ENCODE results near the gene KPTN. TPM values are rescaled to one million over a fixed set of nuclear protein-coding genes. Genes with fewer than 3 reads are reported as not detected.

The KPTN gene
- total and polyA plus RNA-seq, 10 donors: 3.9 to 36.3 (median 8.7) TPM

GRCh38 chr19:47438793-47439220 is 45.2 kb downstream of the KPTN start:
- WGBS, 5 donors: 28 to 38% (median 33%) methylated on average over 3 to 5 of the region's 5 CpGs
- TF ChIP-seq POLR2AphosphoS5 (IDR thresholded peaks at IDR 0.05) (no peak), CTCF (IDR thresholded peaks at IDR 0.05 in 8 of 11, conservative IDR thresholded peaks at IDR 0.05 in 3 of 11) (no peak), POLR2A (IDR thresholded peaks at IDR 0.05) (no peak)

GRCh38 chr19:47437500-47437899 is 46.5 kb downstream of the KPTN start:
- DNase-seq: no peak
- Histone ChIP-seq H3K4me3 (no peak overlapping the region), H3K36me3 (no peaks in the 10 kb centered on the region), H3K27ac (no peak overlapping the region), H3K27me3 (replicated peaks in 1 of 7) (peaks cover 0 to 97% (median 40%) of the 10 kb centered on the region in 7 donors), H3K4me1 (peaks cover 0 to 8% (median 5%) of the 10 kb centered on the region in 6 donors), H3K9me3 (no peaks in the 10 kb centered on the region)
- intact Hi-C loops (cut with DNase I; ENCODE audit: low total_unique reads): loop anchor here (2.0 kb wide), 1 partner anchor 261 kb away; no protein-coding TSS in a partner anchor
- no peak for TF ChIP-seq CTCF (IDR thresholded peaks at IDR 0.05 in 8 of 11, conservative IDR thresholded peaks at IDR 0.05 in 3 of 11)
- TF ChIP-seq POLR2A (IDR thresholded peaks at IDR 0.05): no peak
- TF ChIP-seq POLR2AphosphoS5 (IDR thresholded peaks at IDR 0.05): no peak
- WGBS, 5 donors: 36 to 41% (median 39%) methylated on average over 12 of the region's 12 CpGs

More at GRCh38 chr19:47438793-47439220, 45.2 kb downstream of the KPTN start:
- H3K36me3 ChIP-seq: no peaks in the 10 kb centered on the region
- no peaks in the 10 kb centered on the region for H3K9me3 ChIP-seq
- H3K4me3 ChIP-seq: no peak overlapping the region
- DNase-seq: no peak
- no peak overlapping the region for H3K27ac ChIP-seq
- H3K27me3 ChIP-seq (replicated peaks in 1 of 7): peaks cover 0 to 97% (median 47%) of the 10 kb centered on the region in 7 donors
- intact Hi-C loops (cut with DNase I; ENCODE audit: low total_unique reads): no loop called here
- peaks cover 0 to 8% (median 5%) of the 10 kb centered on the region in 6 donors for H3K4me1 ChIP-seq

GRCh38 chr19:47436712-47437401 is 47.2 kb downstream of the KPTN start:
- H3K4me1 ChIP-seq: peaks cover 0 to 8% (median 5%) of the 10 kb centered on the region in 6 donors
- no peak overlapping the region for H3K4me3 ChIP-seq
- H3K27ac ChIP-seq: no peak overlapping the region
- TF ChIP-seq POLR2AphosphoS5 (IDR thresholded peaks at IDR 0.05) (peak in 1 of 3 donors; percentile 24), CTCF (IDR thresholded peaks at IDR 0.05 in 8 of 11, conservative IDR thresholded peaks at IDR 0.05 in 3 of 11) (peak; percentile 76 to 93 (median 90)), POLR2A (IDR thresholded peaks at IDR 0.05) (no peak)
- intact Hi-C loops (cut with DNase I; ENCODE audit: low total_unique reads): loop anchor here (2.0 kb wide), 1 partner anchor 262 kb away; no protein-coding TSS in a partner anchor
- WGBS, 5 donors: 37 to 41% (median 38%) methylated on average over 15 to 17 of the region's 17 CpGs
- no peaks in the 10 kb centered on the region for H3K36me3 ChIP-seq
- H3K9me3 ChIP-seq: no peaks in the 10 kb centered on the region
- DNase-seq: peak; percentile 94
- peaks cover 0 to 97% (median 43%) of the 10 kb centered on the region in 7 donors for H3K27me3 ChIP-seq (replicated peaks in 1 of 7)

- no peak for TF ChIP-seq POLR2AphosphoS5 (IDR thresholded peaks at IDR 0.05)
- no peak for TF ChIP-seq POLR2A (IDR thresholded peaks at IDR 0.05)
- TF ChIP-seq CTCF (IDR thresholded peaks at IDR 0.05 in 8 of 11, conservative IDR thresholded peaks at IDR 0.05 in 3 of 11): no peak
- DNase-seq: no peak
- 78 to 89% (median 85%) methylated on average over 6 of the region's 6 CpGs for WGBS, 5 donors
- intact Hi-C loops (cut with DNase I; ENCODE audit: low total_unique reads): loop anchor here (2.0 kb wide), 1 partner anchor 263 kb away; no protein-coding TSS in a partner anchor
- no peak overlapping the region for H3K27ac ChIP-seq
- H3K27me3 ChIP-seq (replicated peaks in 1 of 7): peaks cover 0 to 97% (median 45%) of the 10 kb centered on the region in 7 donors
- H3K4me3 ChIP-seq: no peak overlapping the region
- H3K36me3 ChIP-seq: no peaks in the 10 kb centered on the region
- peaks cover 0 to 8% (median 5%) of the 10 kb centered on the region in 6 donors for H3K4me1 ChIP-seq
- H3K9me3 ChIP-seq: no peaks in the 10 kb centered on the region
These were observed 48.1 kb downstream of the KPTN start for GRCh38 chr19:47435883-47436417.
